ENCODE data around the gene ERC1.

Gene ERC1

GRCh38 chr12:1383758-1384157, 392.7 kb downstream of the ERC1 start:
- no peak for DNase-seq (ENCODE audit: low read depth in 2 of 2)

DNA sequence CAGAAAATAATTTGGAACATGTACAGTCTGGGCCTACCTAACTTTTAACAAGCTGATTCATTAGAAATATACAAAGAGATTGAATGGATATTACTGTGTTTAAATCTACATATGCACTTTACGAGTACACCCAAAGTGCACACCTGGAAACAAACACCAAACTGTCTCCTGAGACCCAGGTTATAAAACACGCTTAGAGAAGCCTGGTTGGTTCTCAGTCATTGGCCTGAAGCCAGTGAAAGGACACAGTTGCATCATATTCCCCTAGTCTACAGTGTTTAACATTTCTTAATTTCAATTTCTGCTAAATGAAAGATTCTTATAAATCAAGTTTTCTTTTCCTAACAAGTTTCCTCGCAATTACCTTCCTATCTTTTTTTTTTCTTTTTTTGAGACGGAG, 393.9 kb downstream of the ERC1 start:
- DNase-seq (ENCODE audit: low read depth in 2 of 2): no peak

- no peak for DNase-seq (ENCODE audit: low read depth in 2 of 2)
Measured at GRCh38 chr12:1391722-1392121, 400.7 kb downstream of the ERC1 start.

- DNase-seq (ENCODE audit: low read depth in 2 of 2): no peak
Measured at GRCh38 chr12:1395421-1395955, 404.5 kb downstream of the ERC1 start.

GRCh38 chr12:1398673-1399072, 407.6 kb downstream of the ERC1 start:
- no peak for DNase-seq (ENCODE audit: low read depth in 2 of 2)

DNA sequence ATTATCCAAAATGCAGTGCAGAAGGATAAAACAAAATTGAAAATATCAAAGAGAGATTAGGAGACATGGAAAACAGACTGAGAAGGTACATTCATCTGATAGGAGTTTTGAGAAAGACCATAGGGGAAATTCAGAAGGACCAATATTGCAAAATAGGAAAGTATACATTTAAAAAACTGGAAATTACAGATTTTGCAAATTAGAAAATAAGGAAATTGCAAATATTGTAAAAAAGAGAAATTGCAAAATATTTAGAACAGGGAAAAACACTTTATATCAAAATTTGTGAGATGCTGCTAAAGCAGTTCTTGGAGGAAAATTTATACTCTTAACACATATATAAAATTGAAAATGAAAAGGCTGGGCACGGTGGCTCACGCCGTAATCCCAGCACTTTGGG, 410.9 kb downstream of the ERC1 start:
- DNase-seq (ENCODE audit: low read depth in 2 of 2): no peak

DNA sequence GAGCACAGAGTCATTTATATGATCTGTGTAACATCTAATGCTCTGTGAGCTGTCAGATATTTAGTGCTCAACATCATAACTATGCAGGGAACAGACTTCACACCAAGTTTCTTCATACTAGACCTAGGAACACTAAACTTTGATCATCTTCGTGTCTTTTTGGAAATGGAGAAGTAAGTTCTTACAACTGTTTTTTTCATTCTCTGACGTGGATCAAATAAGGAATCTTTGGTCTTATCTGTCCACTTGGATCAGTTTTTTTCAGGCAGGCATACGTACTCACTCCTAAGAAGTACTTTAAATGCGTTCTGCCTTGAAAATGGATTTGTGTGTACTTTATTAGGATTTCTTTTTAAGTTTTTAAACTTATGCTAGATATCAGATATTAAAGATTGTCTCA, 412.4 kb downstream of the ERC1 start:
- no peak for DNase-seq (ENCODE audit: low read depth in 2 of 2)

DNA sequence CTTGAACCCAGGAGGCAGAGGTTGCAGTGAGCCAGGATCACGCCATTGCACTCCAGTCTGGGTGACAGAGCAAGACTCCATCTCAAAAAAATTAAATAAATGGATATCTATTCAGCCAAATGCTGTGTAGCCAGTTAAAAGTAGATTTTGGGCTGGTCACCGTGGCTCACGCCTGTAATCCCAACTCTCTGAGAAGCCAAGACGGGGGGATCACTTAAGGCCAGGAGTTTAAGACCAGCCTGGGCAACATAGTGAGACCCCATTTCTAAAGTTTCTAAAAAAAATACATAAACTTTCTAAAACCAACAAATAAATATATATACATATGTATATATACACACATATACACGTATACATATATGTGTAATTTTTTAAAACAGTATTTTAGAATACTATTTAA, 414.6 kb downstream of the ERC1 start:
- DNase-seq (ENCODE audit: low read depth in 2 of 2): no peak

DNA sequence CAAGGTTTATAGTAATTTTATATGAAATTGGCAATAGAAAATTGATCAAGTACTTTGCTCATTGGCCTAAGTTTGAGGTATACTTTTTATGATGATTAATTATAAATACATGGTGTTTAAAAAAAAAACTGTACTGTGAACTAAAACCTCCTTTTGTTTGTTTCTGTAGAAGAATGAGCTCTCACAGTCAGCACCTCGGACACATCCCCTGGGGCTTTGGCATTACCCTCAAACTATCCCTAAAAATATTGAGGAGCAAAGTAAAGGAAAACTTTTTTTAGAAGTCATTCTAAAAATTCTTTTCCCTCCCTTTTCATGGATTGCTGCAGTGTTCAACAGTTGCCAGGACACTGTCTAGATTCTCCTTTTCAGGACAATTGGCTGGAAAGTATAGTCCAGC, 419.8 kb downstream of the ERC1 start:
- no peak for DNase-seq (ENCODE audit: low read depth in 2 of 2)

- DNase-seq (ENCODE audit: low read depth in 2 of 2): no peak
Measured at GRCh38 chr12:1413930-1414329, 422.9 kb downstream of the ERC1 start.

GRCh38 chr12:1418144-1418543, 427.1 kb downstream of the ERC1 start:
- no peak for DNase-seq (ENCODE audit: low read depth in 2 of 2)

DNA sequence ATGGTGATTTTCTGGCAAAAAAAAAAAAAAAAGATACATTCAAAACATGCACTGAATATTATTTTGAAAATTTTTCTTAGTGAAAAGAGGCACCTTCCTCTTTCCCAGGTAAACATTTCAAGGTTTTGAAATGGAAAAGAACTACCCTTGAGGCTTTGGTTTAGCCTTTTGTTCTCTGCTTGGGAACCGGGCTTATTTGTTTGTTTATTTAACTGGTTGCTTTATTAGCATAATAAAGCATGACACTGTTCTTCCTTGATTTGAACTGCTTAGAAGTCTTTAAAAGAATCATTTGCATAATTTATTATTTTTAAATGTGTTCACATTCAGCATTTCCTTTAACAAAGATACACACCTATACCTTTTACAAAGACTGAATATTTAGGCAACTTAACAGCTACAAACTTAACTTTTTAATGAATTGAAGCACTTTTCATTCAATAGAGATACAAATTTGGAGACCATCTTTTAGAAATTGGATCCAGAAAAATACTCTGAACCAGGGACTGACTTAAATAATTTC, 428.9 kb downstream of the ERC1 start:
- no peak for DNase-seq (ENCODE audit: low read depth in 2 of 2)

GRCh38 chr12:1421091-1421846, 430.2 kb downstream of the ERC1 start:
- DNase-seq (ENCODE audit: low read depth in 2 of 2): no peak

DNA sequence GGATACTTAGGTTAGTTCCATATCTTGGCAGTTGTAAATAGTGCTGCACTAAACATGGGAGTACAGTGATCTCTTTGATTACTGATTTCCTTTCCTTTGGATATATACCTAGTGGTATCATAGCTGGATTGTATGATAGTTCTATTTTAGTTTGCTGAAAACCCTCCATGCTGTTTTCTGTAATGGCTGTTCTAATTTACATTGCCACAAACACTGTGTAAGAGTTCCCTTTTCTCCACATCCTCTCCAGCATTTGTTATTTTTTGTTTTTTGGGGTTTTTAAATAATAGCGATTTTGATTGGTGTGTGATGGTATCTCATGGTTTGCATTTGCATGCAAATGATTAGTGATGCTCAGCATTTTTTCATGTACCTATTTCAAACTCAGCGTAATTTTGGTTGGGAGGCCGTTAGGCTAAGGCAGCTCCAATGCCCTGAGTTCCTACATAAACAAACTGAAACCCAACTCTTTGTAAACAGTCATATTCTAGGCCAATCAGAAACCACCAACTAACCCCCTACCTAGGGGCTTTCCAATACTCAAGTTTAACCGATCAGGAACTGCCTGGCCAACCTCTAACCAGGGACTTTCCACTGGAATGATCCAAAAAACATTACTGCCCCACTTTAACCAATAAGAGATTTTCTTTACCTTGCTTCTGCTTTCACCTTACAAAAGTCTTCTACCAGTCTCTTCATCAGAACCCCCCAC, 431.7 kb downstream of the ERC1 start:
- no peak for DNase-seq (ENCODE audit: low read depth in 2 of 2)

GRCh38 chr12:1424674-1425395, 433.8 kb downstream of the ERC1 start:
- DNase-seq (ENCODE audit: low read depth in 2 of 2): no peak

DNA sequence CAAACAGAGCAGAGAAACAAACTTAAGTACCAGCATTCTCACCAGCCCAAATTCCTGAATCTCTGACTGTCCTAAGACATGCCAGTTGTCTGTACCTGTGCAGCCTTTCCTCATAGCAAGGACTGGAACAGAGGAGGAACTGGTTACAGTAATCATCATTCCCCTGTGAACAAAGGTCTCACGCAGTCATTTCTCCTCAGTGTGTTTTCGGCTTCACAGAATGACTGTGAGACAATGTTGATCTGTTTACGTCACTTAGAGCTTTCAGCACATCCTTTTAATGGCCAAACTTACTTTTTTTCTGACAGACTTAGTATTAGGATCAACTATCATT, 434.3 kb downstream of the ERC1 start:
- DNase-seq (ENCODE audit: low read depth in 2 of 2): no peak

- no peak for DNase-seq (ENCODE audit: low read depth in 2 of 2)
Measured at GRCh38 chr12:1428671-1429070, 437.6 kb downstream of the ERC1 start.

- no peak for DNase-seq (ENCODE audit: low read depth in 2 of 2)
Measured at GRCh38 chr12:1429980-1430379, 439.0 kb downstream of the ERC1 start.

DNA sequence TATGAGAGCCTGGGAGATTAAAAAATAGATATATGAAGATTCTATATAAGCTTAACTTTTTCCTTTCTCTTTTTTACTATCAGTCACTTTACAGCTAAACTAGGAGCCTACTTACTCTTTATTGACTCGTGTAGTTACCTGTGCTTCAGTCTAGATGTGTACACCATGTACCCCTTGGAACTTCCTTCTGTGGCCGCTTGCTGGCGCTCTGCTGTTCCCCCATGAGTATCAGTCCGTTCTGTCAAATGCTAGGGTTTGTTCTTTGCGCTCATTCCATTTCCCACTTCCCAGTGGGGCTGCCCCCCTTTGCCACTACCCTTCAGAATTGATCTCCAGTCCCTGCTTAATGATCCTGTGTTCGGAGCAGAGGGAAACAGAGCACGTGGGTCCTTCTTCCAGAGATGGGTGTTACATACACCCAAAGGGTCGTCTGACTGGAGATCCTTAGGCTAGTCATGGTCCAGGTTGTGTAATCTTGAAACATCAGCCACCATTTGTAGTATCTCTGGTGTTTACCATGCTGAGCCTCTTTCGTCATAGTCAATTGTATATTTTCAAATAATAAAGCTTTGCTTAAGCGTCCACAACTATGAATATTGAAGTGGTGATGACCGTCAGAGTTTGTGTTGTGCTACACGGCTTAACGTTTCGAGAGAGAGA, 443.4 kb downstream of the ERC1 start:
- no peak for DNase-seq (ENCODE audit: low read depth in 2 of 2)

DNA sequence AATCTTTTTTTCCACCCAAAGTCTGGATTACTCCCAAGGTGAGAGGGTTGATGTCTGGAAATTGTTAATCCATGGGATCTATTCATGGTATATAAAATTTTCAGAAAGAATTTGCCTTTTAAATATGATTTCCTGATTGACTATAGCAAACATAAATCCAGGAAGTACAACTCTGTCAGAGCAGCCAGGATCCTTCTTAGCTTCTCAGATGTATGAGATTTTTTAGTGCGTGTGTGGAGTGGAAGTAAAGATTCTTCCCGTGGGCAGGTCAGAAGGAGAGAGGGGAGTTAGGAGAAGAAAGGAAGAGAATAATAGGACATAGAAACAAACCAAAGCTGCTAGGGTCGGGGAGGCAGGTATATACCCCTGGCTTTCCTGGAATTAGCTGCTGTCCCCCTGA, 444.0 kb downstream of the ERC1 start:
- DNase-seq (ENCODE audit: low read depth in 2 of 2): no peak

DNA sequence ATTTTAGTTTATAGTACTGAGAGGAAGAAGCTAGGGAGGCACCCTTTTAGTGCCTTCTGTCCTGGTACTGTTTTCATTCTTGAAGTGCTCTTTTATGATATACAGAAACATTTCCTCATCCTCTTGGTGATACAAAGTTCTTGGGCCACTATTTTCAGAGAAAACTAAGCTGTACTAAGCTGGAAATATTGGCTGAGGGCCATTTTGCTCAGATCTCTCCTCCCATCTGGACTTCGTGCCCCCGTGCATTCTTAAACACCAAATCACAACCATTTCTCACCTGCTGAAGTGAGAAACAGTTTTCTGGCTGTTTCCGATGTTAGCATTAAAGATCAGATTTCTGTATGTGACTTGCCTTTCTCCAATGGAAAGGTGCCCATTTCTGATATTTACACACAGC, 444.4 kb downstream of the ERC1 start:
- no peak for DNase-seq (ENCODE audit: low read depth in 2 of 2)

DNA sequence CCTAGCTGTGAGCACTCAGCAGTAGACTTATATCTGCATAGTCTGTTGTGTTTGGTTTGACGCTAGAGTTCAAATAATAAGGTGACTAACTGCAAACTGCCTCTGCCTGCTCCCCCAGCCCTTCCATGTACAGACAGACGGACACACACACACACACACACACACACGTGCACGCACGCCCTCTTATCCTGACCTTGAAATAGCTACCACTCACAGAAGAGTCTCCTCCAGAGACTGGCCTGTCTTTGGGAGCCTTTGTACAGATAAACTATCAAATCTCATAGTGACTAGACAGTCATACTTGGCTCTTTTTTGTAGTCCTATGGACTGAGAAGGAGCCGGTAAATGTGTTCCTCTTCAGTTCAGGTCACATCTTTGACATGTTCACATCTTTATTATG, 445.0 kb downstream of the ERC1 start:
- no peak for DNase-seq (ENCODE audit: low read depth in 2 of 2)
